SU-DHL-6 (cell line): Measurements from ENCODE around the gene ZBTB7B.

ENCODE experiments used
- EZH2phosphoT487 ChIP-seq: fragments of 200-600 bp; sonication (generic), shearing (Covaris generic); conservative IDR thresholded peaks from 2 replicates; pipeline ENCODE4 v1.6.1; 2018; ENCODE audit warnings: mild to moderate bottlenecking, antibody characterized with exemption, low read length, moderate library complexity, mixed read lengths
- TF ChIP-seq, protein P1 (sequence below): fragments of 200-600 bp; sonication (generic); IDR thresholded peaks from one replicate; pipeline ENCODE4 v1.5.1; 2017; ENCODE audit warnings: antibody characterized with exemption, mild to moderate bottlenecking, low read length, moderate library complexity; ENCODE audit not compliant: insufficient read depth, poor library complexity, severe bottlenecking

DNA sequence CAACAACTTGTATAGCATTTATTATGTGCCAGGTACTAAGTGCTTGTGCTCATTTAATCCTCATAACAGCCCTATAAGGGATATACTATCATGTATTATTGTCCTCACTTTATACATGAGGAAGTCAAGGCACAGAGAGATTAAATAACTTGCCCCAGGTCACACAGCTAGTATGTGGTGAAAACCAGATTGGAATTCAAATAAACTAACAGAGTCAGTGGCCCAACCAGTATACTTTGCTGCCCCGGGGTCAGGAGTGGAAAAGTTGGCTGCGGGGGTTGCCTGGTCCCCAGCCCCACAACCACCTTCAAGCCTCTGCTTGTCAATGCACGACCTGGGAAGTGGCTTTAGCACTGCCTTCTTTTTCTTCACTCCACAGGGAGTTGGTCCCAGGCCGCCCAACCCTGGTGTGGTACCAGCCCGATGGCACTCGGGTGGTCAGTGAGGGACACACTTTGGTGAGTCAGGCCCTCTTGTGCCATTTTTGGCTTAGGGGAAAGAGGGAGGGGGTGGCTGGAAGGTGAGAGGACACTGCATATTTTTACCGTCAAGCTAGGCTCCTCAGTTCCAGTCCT, 51.0 kb downstream of the ZBTB7B start:
- TF ChIP-seq, protein P1, sequence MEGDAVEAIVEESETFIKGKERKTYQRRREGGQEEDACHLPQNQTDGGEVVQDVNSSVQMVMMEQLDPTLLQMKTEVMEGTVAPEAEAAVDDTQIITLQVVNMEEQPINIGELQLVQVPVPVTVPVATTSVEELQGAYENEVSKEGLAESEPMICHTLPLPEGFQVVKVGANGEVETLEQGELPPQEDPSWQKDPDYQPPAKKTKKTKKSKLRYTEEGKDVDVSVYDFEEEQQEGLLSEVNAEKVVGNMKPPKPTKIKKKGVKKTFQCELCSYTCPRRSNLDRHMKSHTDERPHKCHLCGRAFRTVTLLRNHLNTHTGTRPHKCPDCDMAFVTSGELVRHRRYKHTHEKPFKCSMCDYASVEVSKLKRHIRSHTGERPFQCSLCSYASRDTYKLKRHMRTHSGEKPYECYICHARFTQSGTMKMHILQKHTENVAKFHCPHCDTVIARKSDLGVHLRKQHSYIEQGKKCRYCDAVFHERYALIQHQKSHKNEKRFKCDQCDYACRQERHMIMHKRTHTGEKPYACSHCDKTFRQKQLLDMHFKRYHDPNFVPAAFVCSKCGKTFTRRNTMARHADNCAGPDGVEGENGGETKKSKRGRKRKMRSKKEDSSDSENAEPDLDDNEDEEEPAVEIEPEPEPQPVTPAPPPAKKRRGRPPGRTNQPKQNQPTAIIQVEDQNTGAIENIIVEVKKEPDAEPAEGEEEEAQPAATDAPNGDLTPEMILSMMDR, result no peak
- no peak for TF ChIP-seq EZH2phosphoT487
